Right renal pelvis (tissue), 4 donors: ENCODE measurements around the gene MACROD2. TPM values are rescaled to one million over a fixed set of nuclear protein-coding genes. Genes with fewer than 3 reads are reported as not detected.
"Not testable (repeated sequence)": the region's sequence is repeated elsewhere in the genome, so short reads cannot be mapped to it uniquely, and the experiment has no call there.

Experiments used
- DNase-seq, 4 donors: peaks; one replicate each; pipeline ENCODE4 v3.0.0-alpha.2; 2013; ENCODE audit warnings: low read depth in 4 of 4, low spot score in 3 of 4, missing footprints in 1 of 4
- polyA plus RNA-seq, 4 donors: library from polyadenylated mRNA; unstranded; fragments of 120-200 nt; gene quantifications; one replicate each; pipeline ENCODE4 v1.2.1, GENCODE V29; 2013; ENCODE audit not compliant: insufficient read length in 4 of 4

MACROD2 gene
- polyA plus RNA-seq, 4 donors: 12.4 to 14.4 (median 13.6) TPM

DNA sequence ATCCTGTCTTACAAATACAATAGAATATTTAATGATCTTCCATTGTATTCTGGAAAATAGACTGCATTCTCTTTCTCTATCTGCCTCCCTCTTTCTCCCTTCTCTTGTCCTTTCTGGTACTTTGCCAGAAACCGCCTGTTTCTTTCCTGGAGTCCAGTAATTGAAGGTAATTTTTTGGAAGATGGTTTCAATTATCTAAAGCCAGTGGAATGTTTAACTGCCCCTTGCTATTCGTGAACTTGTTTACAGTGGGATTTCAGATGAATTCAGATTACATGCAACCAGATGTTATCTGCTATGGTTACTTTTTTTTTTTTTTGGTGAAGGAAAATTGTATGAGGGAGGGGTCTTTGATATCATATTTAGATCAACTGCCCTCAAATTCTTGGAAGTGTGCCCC lies 997.6 kb downstream of the MACROD2 start:
- no peak for DNase-seq

DNA sequence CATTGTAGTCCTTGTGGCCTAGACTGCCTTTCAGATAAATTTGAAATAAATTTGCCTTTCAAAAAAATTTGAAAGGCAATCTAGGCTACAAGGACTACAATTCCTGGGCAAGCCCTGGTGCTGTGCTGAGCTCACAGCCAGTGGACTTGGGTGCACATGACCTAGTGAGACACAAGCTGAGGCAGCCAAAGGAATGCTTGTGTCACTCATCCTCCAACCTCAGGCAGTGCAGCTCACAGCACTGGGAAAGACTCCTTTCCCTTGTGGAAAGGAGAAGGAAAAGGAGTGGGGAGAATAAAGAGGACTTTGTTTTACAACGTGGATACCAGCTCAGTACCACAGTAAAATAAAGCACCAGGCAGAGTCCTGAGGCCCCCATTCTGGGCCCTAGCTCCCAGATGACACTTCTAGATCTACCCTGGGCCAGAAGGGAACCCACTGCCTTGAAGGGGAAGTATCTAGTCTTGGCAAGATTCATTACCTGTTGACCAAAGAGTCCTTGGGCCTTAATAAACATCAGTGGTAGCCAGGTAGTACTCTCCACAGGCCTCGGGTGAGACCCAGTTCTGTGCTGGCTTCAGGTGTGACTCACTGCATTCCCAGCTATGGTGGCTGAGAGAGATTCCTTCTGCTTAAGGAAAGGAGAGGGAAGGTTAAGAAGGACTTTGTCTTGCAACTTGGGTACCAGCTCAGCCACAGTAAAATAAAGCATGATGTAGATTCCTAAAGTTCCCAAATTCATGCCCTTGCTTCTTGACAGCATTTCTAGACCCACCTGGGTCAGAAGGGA lies 1001.8 kb downstream of the MACROD2 start:
- no peak for DNase-seq

DNA sequence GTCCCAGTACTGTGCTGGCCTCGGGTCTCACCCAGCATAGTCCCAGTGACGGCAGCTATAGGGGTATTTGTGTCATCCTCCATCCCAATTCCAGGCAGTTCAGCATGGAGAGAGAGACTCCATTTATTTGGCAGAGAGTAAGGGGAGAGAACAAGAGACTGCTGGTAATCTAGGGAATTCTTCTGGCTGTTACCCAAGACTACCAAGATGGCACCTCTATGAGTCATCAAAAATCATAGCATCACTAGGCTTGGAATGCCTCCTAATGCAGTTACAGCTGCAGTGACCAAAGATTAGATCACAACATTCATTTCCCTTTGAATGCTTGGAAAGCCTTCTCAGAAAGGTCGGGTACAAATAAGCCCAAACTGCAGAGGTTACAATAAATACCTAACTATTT lies 1002.5 kb downstream of the MACROD2 start:
- DNase-seq: no peak

- no peak for DNase-seq
These were observed 1010.1 kb downstream of the MACROD2 start for GRCh38 chr20:15005300-15005986.

- DNase-seq: no peak
These were observed 1016.3 kb downstream of the MACROD2 start for GRCh38 chr20:15011631-15012030.

DNA sequence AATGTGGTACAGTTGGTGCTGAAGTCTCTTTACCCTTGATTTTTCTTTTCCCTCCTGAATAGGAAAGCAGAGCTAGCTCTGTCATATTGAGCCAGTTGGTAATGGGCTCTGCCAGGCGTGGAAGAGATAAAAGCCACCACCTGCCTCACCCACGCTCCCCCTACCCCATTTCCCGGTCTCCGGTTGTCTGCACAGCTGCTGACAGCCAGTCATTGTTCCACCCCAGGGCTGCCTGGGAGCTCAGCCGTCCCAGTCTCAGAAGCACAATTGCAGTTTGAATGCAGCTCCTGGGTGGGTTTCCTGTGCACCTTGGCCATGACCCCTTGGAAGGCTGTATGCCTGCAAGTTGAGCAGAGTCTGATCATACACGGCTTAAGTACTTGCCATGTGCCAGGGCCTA lies 1017.2 kb downstream of the MACROD2 start:
- peak in 1 of 4 donors; percentile 34 for DNase-seq

DNA sequence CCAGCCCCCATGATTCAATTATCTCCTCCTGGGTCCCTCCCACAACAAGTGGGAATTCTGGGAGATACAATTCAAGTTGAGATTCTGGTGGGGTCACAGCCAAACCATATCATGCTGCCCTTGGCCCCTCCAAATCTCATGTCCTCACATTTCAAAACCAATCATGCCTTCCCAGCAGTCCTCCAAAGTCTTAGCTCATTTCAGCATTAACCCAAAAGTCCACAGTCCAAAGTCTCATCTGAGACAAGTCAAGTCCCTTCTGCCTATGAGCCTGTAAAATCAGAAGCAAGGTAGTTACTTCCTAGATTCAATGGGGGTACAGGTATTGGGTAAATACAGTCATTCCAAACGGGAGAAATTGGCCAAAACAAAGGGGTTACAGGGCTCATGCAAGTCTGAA lies 1021.6 kb downstream of the MACROD2 start:
- DNase-seq: not testable (repeated sequence)

DNA sequence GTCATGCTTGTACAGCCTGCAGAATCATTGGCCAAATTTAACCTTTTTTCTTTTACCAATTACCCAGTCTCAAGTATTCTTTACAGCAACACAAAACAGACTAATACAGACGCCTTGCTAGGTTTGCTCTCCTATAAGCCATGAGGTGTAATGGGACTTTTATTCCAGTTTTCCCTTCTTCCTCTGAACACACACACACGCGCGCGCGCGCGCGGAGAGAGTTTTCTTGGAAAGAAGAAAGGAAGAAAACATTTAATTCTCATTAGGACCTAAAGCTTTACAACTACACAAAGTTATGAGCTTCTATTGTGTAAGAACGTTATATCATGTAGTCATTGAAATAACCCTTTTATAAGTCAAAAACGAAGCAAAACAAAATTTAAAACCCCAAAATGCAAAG lies 1023.6 kb downstream of the MACROD2 start:
- no peak for DNase-seq

DNA sequence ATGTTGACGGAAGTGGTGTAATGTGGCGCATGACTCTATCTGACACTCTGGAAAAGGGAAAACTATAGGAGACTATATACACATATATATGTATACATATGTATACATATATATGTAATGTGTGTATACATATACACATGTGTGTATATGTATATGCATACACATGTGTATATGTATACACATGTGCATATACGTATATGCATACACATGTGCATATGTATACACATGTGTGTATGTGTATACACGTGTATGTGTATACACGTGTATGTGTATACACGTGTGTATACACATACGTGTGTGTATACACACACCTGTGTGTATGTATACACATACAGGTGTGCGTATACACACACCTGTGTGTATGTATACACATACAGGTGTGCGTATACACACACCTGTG lies 1025.5 kb downstream of the MACROD2 start:
- no peak for DNase-seq

DNA sequence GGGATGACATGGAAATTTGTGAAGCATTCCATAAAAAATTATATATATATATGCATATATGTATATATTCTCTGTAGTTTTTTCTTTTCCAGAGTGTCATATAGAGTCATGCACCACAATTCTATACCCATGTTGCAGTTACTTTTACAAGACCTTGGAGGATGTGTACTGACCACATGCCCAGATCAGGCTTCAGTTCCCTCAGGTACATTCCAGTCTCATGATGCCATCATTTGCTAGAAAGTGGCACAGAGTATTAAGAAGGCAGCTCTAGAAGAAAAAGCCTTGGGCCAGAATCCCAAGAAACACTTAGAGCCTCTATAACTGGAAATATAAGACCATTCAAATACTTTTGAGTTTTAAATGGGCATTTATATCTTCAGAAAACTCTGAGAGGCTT lies 1027.6 kb downstream of the MACROD2 start:
- no peak for DNase-seq

DNA sequence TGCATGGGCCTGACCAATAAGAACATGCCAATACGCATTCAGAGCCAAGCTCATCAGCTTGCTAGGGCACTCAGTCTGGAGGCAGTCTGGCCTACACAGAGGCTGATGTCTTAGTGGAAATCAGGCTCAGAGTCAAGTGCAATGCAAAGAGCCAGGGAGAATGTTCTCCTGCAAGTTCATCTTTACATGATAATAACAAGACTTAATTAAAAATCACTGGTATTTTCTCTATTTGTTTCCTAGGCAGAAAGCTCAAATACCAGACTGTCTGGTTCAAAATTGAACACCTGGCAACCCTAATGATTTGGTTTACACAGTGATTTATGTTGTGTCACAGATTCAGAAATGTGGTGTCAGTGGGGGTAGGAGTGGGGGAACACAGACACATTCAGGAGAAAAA lies 1031.4 kb downstream of the MACROD2 start:
- DNase-seq: no peak

DNA sequence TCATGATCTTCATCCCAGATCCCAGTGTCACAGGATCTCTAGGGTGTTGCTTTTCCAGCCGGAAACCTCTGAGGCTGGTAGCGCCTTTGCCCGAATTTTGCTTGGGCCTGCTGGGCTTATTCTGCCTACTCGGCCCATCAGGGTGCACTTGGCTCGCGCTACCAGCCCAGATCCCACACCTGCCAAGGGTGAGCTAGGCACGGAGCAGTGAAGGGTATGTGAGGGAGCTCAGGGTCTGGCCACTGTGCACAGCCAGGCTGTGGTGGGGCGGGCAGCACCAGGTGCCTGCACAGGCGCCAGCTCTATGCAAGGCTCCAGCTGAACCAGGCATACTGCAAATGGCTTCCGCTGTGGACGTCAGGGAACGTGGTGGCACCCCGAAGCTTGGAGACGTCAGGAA lies 1035.5 kb downstream of the MACROD2 start:
- no peak for DNase-seq

DNA sequence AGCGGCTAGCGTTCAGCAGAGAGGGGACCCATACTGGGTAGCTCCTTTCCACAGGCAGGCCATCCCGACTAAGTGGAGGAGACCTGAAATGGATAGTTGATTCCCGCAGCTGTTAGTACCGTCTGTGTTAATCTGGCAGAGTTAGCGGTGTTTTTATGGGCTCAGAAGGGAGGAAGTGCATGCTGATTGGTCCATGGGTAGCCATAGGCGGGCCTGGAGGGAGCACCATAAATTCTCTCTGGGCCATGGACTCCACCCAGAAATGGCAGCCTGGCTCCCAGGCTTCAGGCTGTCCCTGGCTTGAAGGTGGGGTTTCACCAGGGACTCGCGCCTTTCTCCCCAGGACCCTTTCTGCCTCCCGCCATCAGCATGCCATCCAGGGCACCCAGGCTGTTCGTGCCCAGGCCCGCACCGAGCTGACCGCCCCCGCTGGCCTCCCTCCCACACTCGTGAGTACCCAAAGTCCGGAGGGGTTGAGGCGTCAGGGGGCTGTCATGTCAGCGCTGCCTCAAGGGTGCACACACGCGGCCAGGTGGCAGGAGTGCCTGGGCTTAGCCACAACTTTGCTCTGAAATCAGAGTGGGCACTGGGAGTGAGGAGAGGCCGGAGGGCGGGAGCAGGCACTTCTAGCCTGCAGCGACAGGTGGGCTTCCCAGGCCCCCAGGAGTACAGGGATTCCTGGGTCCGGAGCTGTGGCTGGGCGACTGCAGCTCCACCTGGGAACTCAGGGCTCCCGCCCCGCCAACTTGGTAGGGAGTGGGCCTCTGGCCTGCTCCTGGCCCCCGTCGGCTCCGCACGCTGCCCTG lies 1036.4 kb downstream of the MACROD2 start:
- DNase-seq: no peak

DNA sequence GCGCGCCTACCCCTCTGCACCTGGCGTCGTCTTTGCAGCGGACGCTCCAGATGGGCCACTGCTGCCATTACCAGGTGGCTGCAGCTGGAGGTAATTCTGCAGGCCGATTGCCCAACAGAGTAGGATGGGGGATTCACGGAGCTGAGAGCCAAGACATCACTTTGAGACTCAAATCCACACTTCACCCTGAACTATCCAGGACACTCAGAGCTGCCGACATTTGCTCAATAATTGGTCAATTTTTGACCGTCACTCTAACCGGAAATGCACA lies 1037.0 kb downstream of the MACROD2 start:
- no peak for DNase-seq

DNA sequence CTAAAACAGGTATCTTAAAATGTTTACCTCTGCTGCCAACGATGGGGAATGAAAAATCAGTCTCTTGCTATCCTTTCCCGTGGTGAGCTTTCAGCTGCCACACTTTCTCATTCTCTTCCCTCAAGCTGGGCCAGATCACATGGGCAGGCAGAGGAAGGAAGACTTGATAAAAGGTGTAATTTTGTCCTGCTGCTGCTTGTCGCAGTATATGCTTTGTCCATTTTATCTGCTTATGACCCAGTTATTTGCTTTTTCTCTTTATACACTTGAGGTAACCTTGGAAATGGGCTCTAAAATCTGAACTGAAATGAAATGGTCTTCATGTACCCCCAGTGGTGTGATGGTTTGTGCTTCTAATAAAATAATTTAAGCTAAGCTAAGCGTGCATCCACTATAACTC lies 1038.0 kb downstream of the MACROD2 start:
- DNase-seq: no peak

DNA sequence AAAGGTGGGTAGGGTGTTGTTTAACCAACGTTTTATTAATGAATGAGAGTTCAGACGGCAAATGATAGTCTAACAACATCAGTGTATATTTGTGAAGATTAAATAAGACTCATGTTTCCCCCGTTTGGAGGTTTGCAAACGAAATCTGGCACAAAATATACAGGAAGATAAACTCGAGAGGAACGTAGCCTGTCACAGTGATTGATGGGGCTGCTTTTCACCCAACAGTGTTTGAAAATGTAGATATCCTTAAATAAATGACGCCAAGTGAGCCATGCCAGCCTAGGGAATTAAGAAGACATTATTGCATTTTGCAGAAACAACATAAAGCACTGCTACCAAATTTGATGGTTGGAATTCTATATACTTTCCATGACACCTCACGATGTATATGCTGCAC lies 1038.6 kb downstream of the MACROD2 start:
- no peak for DNase-seq

DNA sequence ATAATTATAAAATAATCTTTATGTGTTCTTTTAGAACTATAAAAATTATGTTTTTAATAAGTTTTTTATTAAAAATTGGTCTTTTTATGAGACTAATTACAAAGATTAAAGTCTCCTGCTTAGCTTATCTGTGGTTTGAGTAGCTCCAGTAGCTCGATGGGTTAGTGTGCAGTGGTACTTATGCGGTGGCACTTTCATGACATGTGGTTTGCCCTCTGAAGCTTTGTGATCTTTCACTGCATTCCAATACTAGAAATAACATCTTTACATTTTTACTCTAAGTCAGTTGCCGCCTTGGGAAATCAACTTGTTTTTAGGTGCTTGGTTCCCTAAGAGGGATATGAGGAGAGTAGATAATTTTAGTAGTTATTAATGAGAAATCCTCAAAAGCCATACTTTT lies 1041.6 kb downstream of the MACROD2 start:
- no peak for DNase-seq

DNA sequence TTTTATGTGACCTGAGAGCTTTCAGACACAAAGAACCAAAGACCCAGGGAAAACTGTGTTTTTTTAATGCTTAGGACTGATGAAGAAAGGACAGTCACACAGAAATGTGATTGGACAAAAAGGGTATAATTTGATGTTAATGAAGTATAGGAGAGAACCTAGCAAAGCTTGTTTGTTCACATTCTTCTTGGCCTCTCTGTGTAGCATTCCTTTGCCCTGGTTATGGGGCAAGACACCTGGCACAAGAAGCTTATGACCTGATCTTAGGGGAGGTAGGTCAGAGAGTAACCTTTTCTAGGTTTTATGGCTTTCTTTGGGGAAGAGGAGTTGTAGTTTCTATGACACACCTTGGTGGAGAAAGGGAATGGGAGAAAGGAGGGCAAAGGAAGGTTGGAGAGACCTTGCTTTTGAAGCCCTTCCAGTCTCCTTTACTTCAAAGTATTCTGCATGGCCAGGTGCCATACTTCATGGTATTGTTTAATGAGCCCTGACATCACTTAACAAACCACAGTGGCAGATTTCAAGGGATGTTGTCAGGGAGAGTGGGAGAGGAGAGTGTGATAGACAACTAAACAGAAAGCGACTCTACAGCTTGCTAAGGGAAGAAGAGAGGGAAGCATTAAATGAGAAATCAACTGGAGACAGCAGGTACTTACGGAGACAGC lies 1043.9 kb downstream of the MACROD2 start:
- peak in 1 of 4 donors; percentile 65 for DNase-seq

- no peak for DNase-seq
These were observed 1047.4 kb downstream of the MACROD2 start for GRCh38 chr20:15042723-15043122.

- DNase-seq: no peak
These were observed 1049.9 kb downstream of the MACROD2 start for GRCh38 chr20:15045246-15045645.

- no peak for DNase-seq
These were observed 1051.7 kb downstream of the MACROD2 start for GRCh38 chr20:15047042-15047441.
